ENCODE data around the gene FAM156A.
"Not testable (repeated sequence)": the region's sequence is repeated elsewhere in the genome, so short reads cannot be mapped to it uniquely, and the experiment has no call there.

DNA sequence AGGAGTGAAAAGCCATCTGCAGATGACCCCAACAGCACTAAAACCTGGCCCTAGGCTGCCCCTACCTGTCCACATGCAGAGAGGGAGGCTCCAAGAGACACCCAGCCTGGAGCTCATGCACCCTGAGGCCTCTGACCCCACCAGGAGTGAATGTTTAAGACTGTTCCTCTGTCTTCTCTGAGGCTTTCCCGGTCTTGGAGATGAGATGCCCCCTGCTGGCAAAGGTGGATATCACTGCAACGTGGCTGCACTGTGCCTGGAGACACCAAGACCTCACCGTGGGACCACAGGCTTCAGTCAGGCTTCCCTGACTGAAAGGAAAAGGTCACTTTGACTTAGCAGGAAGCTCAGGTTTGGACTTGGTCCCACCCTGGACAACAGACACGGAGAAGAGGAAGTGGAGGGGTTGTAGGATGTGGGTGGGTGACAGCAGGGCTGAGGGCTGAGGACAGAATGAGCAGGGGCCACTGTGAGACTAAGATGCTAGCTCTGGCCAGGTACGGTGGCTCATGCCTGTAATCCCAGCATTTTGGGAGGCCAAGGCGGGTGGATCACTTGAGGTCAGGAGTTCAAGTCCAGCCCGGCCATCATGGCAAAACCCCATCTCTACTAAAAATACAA is 31.8 kb upstream of the FAM156A start:
- TF ChIP-seq, protein P1, sequence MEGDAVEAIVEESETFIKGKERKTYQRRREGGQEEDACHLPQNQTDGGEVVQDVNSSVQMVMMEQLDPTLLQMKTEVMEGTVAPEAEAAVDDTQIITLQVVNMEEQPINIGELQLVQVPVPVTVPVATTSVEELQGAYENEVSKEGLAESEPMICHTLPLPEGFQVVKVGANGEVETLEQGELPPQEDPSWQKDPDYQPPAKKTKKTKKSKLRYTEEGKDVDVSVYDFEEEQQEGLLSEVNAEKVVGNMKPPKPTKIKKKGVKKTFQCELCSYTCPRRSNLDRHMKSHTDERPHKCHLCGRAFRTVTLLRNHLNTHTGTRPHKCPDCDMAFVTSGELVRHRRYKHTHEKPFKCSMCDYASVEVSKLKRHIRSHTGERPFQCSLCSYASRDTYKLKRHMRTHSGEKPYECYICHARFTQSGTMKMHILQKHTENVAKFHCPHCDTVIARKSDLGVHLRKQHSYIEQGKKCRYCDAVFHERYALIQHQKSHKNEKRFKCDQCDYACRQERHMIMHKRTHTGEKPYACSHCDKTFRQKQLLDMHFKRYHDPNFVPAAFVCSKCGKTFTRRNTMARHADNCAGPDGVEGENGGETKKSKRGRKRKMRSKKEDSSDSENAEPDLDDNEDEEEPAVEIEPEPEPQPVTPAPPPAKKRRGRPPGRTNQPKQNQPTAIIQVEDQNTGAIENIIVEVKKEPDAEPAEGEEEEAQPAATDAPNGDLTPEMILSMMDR (IDR thresholded peaks at IDR 0.05; ENCODE audit: extremely low read depth in 1 of 2, insufficient read depth in 1 of 2, low read depth in 1 of 2, low read length in 2 of 2), result peak; percentile 41 to 60
- not testable (repeated sequence) for TF ChIP-seq POLR2AphosphoS5 (IDR thresholded peaks at IDR 0.05; ENCODE audit: insufficient read depth, low read depth, low read length); POLR2A (IDR thresholded peaks at IDR 0.05; ENCODE audit: low read depth, low read length); EZH2 (IDR thresholded peaks at IDR 0.05; ENCODE audit: borderline replicate concordance, low read depth, low read length, severe bottlenecking); MYC (IDR thresholded peaks at IDR 0.05; ENCODE audit: low read depth, low read length); JUN (IDR thresholded peaks at IDR 0.05; ENCODE audit: borderline replicate concordance, insufficient read depth, insufficient read length, low read depth); FOS (IDR thresholded peaks at IDR 0.05; ENCODE audit: borderline replicate concordance, insufficient read depth, low read length); GATA2 (IDR thresholded peaks at IDR 0.05; ENCODE audit: insufficient read depth, insufficient read length, low read depth, low read length)
- TF ChIP-seq, protein P2, sequence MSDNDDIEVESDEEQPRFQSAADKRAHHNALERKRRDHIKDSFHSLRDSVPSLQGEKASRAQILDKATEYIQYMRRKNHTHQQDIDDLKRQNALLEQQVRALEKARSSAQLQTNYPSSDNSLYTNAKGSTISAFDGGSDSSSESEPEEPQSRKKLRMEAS (IDR thresholded peaks at IDR 0.05; ENCODE audit: insufficient read depth, insufficient read length), result not testable (repeated sequence)
